GM21360 (cell line): ENCODE results near the gene SMARCA4.
"Not testable (repeated sequence)": the region's sequence is repeated elsewhere in the genome, so short reads cannot be mapped to it uniquely, and the experiment has no call there.

Source experiments
- ATAC-seq: cut with Tn5 transposase; IDR thresholded peaks from one replicate; pipeline ENCODE4 v1.9.1; 2021; ENCODE audit warnings: mild to moderate bottlenecking, moderate library complexity; ENCODE audit not compliant: unreplicated experiment

SMARCA4 gene

DNA sequence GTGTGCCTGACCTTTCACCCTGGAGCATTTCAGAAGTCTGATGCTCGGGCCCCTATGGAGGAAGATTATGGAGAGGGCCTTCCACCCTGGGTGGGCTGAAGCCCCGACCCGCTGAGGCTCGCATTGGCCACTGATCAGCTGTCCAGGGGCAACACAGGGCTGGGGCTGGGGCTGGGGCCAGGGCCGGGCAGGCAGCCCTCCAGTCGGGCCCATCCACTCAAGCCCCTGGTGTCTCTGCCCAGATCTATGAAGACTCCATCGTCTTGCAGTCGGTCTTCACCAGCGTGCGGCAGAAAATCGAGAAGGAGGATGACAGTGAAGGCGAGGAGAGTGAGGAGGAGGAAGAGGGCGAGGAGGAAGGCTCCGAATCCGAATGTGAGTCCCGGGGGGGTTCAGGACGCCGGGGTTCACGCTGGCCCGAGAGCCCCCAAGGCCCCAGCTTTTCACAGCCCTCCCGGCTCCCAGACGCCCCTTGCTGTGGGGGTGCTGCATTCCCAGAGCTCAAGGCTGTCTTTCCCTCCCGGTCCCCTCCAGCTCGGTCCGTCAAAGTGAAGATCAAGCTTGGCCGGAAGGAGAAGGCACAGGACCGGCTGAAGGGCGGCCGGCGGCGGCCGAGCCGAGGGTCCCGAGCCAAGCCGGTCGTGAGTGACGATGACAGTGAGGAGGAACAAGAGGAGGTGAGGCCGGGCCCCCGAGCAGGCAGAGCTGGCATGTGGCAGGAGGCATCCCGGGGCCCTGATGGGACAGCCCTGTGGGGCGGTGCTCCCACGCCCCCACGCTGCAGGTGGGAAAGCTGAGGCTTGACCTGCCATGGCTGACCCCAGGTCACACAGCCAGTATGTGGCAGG is 98.9 kb downstream of the SMARCA4 start:
- ATAC-seq, result no peak

- no peak for ATAC-seq
Measured at GRCh38 chr19:11061952-11062351, 101.1 kb downstream of the SMARCA4 start.

DNA sequence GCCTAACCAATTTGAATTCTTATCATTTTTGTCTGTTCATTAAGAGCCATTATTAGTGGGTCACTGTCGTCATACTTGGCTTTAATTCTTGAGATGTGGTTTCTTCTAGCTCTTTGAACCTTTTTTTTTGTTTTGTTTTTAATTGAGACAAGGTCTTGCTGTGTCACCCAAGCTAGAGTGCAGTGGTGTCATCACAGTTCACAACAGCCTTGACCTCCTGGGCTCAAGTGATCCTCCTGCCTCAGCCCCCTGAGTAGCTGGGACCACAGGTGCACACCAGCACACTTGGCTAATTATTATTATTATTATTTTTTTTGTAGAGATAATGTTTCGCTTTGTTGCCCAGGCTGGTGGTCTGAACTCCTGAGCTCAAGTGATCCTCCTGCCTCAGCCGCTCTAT is 102.6 kb downstream of the SMARCA4 start:
- no peak for ATAC-seq

DNA sequence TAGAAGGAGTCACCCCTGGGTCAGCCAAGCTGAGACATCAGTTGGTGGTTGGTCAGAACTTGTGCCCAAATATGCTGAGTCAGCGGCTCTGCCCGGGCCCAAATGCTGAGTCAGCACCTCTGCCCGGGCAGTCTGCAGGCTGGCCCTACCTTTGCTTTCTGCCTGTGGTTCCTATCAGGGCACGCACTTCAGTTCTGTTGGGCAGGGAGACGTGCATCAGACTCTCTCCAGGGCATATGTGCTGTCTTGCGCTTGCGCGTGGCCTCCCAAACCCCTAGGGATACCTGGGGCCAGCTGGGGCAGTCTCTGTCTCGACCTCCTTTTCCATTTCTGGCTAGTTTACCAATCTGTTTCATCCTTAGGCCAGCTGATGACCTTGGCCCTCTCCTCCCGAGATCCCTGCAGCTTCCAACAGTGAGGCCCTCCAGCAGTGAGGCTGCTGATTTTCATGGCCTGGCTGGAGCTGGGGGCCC is 104.0 kb downstream of the SMARCA4 start:
- ATAC-seq, result no peak

GRCh38 chr19:11066326-11066725 is 105.5 kb downstream of the SMARCA4 start:
- ATAC-seq, result no peak

- ATAC-seq, result no peak
Measured at GRCh38 chr19:11067356-11068113, 106.7 kb downstream of the SMARCA4 start.

DNA sequence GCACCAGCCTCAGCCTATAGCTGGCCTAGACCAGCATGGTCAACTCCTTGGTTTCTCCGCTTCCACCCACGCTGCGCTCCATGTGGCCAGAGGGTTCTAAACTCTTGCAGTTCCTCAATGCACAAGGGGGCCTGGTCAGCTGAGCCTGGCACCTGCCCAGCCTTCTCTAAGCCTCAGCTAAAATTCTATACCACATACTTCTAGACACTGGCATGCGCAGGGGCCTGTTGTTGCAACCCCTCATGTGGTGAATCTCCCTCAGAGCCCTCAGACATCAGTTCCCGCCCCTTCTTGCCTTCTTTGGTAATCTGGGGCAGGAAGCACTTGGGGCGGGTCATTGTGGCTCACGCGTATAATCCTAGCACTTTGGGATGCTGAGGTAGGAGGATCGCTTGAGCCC is 108.7 kb downstream of the SMARCA4 start:
- no peak for ATAC-seq

DNA sequence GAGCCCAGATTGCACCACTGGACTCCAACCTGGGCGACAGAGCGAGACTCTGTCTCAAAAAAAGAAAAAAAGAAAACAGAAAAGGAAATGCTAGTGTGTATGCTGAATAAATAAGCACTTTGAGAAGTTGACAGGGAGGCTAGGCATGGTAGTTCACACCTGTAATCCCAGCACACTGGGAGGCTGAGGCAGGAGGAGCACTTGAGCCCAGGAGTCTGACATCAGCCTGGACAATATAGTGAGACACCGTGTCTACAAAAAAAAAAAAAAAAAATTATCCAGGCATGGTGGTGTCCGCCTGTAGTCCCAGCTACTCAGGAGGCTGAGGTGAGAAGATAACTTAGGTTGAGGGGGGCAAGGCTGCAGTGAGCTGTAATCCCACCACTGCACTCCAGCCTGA is 109.3 kb downstream of the SMARCA4 start:
- no peak for ATAC-seq

DNA sequence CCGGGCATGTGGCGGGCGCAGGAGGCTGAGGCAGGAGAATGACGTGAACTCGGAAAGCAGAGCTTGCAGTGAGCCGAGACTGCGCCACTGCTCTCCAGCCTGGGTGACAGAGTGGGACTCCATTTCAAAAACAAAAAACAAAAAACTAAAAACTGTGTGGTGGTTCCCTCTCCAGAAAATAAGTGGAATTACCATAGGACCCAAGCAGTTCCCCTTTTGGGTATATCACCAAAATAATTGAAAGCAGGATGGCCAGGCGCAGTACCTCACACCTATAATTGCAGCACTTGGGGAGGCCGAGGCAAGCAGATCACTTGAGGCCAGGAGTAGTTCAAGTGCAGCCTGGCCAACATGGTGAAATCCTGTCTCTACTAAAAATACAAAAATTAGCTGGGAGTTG is 112.7 kb downstream of the SMARCA4 start:
- no peak for ATAC-seq

DNA sequence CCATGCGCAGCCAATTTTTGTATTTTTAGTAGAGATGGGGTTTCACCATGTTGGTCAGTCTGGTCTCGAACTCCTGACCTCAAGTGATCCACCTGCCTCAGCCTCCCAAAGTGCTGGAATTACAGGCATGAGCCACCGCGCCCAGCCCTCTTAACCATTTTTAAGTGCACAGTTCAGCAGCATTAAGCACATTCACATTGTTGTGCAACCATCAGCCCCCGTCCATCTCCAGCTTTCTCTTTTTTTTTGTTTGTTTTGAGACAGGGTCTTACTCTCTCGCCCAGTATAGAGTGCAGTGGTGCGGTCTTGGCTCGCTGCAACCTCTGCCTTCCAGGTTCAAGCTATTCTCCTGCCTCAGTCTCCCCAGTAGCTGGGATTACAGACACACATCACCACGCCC is 116.0 kb downstream of the SMARCA4 start:
- not testable (repeated sequence) for ATAC-seq

GRCh38 chr19:11078893-11079292 is 118.1 kb downstream of the SMARCA4 start:
- ATAC-seq, result no peak

DNA sequence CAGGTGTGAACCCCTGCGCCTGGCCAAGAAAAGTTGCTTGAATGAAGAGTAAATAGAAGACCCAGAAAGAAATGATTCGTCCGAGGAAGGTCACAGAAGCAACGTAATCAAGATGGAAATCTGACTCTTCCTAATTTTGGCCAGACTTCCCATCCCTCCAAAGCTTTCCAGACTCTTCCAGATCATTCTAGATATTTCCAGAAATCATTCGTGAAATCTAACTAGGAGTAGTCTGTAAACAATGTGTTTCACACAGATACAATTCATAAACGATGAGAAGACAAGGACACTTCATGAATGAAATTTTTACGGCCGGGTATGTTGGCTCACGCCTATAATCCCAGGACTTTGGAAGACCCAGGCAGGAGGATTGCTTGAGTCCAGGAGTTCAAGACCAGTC is 119.2 kb downstream of the SMARCA4 start:
- ATAC-seq, result no peak

- no peak for ATAC-seq
Measured at GRCh38 chr19:11087870-11088505, 127.2 kb downstream of the SMARCA4 start.

GRCh38 chr19:11088506-11089253 is 127.8 kb downstream of the SMARCA4 start:
- ATAC-seq, result no peak

GRCh38 chr19:11089254-11090013 is 128.6 kb downstream of the SMARCA4 start, which contains the start of gene LDLR:
LDLR (plus strand) TSS chr19:11089463; CDS start chr19:11089549, 86 bp downstream.
- no peak for ATAC-seq

GRCh38 chr19:11090014-11090263 is 129.1 kb downstream of the SMARCA4 start:
- not testable (repeated sequence) for ATAC-seq

DNA sequence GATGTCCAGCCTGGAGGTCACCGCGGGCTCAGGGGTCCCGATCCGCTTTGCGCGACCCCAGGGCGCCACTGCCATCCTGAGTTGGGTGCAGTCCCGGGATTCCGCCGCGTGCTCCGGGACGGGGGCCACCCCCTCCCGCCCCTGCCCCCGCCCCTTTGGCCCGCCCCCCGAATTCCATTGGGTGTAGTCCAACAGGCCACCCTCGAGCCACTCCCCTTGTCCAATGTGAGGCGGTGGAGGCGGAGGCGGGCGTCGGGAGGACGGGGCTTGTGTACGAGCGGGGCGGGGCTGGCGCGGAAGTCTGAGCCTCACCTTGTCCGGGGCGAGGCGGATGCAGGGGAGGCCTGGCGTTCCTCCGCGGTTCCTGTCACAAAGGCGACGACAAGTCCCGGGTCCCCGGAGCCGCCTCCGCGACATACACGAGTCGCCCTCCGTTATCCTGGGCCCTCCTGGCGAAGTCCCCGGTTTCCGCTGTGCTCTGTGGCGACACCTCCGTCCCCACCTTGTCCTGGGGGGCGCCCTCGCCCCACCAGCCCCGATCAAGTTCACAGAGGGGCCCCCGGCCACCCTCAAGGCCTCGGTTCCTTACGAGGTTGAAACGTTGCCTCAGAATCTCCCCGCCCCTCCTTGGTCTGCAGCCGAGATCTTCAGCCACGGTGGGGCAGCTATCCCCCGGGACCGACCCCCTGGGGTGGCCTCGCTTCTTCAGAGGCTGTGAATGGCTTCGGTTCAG is 129.6 kb downstream of the SMARCA4 start:
- peak; percentile 60 for ATAC-seq

- ATAC-seq, result no peak
Measured at GRCh38 chr19:11090997-11091702, 130.3 kb downstream of the SMARCA4 start.

DNA sequence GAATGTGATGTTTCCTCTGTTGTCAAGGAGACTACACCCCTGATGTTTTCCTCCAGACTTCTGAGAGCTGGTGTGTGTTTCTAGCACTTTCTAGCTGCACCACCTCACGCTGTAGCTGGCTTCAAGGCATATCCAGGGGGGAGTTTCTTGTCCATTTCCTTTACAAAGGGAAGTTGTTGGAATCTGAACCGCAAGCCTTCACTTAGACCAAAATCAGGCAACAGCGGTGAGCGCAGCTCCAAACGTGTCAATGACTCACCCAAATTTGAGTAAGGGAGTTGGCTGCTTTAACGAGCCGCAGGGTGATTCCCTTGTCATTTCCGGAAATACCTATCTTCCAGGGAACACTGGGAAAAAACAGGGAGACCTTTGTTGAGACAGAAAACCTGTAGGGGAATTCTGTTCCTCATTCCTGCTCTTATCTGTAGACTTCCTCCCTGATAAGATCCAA is 130.9 kb downstream of the SMARCA4 start:
- ATAC-seq, result no peak
